GM19468 (cell line): ENCODE results near the gene TSPOAP1.

ENCODE experiments used
- ATAC-seq: cut with Tn5 transposase; IDR thresholded peaks from one replicate; pipeline ENCODE4 v1.9.1; 2021; ENCODE audit warnings: mild to moderate bottlenecking, moderate library complexity, moderate number of reproducible peaks; ENCODE audit not compliant: unreplicated experiment; ENCODE audit errors: extremely low read depth

The TSPOAP1 gene

DNA sequence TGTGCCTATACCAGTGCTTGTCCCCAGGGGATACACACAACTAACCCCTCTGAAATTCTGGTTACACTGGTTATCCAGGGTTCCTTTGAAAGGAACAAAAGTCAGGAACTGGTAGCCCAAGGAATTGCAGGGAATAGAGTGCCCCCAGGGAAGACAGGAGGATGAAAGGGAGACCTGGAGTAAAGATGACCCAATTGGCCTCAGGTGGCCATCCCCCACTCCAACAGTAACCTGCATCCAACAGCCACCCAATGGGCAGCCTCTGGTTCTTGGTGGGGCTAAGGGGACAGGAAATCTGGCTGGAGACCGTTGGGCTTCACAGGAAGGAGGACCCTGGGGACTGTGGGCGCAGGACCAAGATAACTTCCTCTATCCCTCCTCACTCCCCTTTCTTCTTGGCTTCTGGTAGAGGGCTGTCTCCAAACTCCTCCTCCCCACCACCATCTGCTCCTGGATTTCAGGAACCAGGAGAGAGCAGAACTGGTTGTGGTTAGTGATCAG is 47.0 kb downstream of the TSPOAP1 start:
- ATAC-seq: no peak

DNA sequence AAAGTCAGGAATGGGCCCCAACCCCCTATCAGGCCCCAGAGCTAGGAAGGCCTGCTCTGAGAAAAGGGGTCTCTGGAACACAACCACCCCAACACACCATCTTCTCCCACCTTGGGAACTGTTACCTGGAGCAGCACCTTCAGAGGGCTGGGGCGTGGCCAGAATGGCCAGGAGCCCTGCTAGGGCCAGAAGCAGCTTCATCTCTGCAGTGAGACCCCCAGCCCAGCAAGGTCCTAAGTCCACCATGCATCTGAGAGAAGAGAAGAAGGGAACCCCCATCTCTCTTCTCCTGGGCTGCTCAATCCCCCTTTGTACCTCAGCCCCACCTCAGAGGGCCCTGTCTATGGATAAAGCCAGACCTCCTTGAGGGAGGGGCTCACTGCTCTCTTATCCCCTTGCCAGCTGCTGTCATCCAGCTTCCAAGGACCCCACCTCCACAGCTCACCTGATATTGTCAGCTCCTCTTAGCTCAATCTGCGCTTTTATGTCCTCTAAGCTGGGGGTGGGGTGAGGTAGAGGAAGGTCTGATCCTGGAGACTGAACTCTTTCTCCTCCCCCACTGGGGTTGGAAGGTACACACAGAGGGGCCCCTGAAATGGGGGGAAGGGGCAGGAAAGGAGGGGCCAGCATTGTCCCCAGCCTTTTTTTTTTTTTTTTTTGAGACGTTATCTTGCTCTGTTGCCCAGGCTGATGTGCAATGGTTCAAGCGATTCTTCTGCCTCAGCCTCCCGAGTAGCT is 47.9 kb downstream of the TSPOAP1 start, which contains the start of gene MPO:
MPO (minus strand) TSS at position 456 of the 738 bp plus-strand sequence; CDS start at position 279, 177 bp downstream.
- ATAC-seq: no peak

- no peak for ATAC-seq
Observed at GRCh38 chr17:58279736-58280479, 48.7 kb downstream of the TSPOAP1 start.

DNA sequence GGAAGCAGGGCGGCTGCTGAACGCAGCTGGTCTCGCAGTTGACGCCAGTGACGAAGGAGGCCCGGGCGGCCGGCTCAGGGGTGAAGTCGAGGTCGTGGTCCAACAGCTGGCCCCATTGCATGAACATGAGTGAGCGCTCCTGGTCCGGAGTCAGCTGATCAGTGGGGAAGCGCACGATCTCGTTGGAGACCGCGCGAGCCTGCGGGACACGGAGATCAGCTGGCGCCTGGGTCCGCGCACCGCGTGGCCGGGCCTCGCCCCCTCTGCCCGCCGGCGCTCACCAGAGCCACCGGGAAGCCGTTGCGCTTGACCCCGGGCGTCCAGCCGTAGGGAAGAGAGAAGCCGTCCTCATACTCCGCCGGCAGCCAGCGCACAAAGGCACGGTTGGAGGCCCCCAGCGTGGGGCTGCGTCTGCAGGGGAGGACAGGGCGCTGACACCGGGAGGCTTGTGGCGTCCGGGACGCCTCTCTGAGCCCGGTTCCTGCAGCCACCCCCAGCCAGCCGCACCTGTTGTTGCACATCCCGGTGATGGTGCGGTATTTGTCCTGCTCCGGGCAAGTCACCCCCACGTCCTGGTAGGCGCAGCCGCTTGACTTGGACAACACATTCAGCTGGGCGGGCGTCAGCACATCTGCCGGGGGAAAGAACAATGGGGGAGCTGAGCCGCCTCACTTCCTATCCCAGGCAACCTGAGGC is 49.4 kb downstream of the TSPOAP1 start:
- no peak for ATAC-seq

GRCh38 chr17:58278661-58279015 is 50.0 kb downstream of the TSPOAP1 start:
- ATAC-seq: no peak

- ATAC-seq: no peak
Observed at GRCh38 chr17:58277802-58278595, 50.6 kb downstream of the TSPOAP1 start.

DNA sequence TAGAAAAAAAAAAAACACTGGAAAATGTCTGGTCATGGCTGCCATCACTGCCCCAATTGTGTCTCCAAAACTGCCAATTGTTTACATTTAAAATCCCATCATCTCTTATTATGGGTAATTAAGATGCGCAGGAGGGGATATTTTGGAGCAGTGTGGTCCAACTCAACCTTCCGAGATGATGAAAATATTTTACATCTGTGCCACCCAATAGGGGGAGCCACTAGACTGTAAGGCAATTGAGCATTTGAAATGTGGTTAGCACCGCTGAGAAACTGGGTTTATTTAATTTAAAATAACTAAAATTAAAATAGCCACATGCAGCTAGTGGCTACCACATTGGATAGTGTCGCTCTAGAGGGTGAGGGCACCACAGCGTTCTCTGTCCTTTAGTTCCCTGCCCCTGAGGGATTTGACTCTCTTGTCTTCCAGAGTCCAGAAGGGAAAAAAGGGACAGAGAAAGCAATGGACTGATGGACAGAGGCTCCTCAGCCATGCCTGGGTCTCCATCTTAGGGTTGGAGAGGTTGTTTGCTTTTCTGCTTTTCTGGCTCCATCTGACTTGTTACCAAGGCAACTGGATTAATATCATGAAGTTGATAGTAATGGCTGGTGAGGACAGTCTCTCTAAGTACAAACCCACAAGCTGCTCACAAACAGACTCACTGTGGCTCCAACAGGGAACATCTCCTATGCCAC is 51.3 kb downstream of the TSPOAP1 start:
- ATAC-seq: no peak

DNA sequence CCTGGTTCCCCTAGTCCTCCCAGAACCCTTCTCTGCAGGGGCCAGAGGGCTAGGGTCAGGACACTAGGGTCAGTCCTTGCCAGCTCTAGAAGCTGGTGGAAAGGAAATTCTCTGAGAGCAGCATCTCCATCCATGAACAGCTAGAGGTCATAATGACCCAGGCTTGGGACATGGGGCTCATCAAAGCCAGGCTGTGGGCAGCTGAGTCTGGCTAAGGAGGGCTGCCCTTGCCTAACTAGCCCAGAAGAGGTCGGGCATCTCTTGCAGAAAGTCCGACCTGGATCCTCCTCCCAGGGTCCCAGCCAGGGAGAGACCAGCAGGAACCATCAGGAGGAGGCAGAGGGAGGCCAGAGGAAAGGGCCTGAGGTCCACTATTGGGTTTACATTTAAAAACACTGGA is 52.2 kb downstream of the TSPOAP1 start:
- no peak for ATAC-seq

- ATAC-seq: no peak
Observed at GRCh38 chr17:58275417-58275816, 53.2 kb downstream of the TSPOAP1 start.

- ATAC-seq: no peak
Observed at GRCh38 chr17:58273453-58274104, 55.0 kb downstream of the TSPOAP1 start.

DNA sequence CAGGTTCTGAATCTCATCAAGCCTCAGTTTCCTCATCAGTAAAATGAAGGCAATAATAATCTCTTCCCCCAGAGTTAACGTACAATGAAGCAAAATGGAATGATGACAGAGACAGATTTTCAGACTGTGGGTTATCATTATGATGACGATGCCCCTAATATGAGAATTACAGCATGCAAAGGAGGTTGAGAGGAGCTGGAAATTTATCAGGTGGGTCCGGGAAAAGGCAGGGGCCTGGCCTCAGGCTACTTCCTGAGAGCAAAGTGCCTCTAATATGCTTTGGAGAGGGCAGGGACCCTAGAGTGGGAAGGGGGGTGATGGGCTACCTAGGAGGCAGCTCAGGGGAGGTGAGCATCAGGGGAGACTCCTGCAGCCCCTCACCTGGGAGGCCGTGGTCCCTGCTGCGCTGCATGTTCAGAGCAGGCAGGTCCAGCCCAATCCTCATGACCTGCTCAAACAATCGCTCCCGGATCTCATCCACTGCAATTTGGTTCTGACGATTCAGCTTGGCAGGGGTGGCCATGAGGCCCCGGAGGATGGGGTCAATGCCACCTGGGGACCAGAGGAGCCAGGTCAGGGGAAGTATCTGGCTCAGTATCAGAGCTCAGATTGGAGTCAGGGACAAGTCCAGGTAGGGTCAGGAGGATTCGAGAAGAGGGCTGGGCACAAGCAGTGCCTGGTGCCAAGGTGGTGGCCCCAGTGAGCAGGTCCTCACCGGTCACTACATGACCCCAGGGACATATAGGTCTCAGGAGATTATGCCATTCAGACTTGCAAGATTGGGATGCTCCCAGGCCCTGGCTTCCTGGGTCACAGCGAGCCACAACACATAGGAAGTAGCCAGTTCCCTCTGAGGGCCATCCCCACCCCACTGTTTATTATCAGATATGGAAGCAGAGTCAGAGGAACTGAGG is 56.0 kb downstream of the TSPOAP1 start:
- ATAC-seq: no peak

DNA sequence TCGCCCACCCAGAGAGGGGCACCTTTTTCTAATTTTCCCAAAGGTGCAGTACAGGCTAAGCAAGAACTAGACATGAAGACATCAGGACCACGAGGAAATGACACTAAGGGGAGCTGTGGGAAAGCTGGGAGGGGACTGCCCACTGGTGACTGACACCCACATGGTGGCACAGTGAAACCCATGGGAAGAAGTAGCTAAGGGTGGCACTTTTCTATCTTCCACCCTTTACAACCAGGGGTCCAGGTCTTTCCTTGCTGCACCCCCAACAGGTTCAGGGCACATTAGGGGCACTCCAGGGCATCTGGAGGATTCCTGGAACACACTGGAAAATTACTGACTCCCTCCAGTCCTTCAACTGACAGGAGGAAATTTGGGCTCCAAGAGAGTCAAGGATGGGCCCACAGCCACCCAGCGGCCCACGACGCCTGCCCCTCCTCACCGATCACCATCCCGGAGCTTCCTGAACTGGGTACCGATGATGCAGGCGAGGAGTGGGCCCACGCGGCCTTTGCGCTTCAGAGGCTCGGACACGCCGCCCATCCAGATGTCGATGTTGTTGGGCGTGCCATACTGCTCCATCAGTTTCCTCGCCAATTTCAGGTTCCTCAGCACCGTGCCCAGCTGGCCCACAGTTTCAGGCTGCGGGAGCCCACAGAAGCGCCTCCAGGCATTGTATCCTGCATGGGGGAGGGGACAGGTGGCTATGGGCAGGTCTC is 57.2 kb downstream of the TSPOAP1 start:
- ATAC-seq: no peak

- no peak for ATAC-seq
Observed at GRCh38 chr17:58270476-58271215, 57.9 kb downstream of the TSPOAP1 start.

GRCh38 chr17:58269557-58270291 is 58.9 kb downstream of the TSPOAP1 start:
- ATAC-seq: no peak

DNA sequence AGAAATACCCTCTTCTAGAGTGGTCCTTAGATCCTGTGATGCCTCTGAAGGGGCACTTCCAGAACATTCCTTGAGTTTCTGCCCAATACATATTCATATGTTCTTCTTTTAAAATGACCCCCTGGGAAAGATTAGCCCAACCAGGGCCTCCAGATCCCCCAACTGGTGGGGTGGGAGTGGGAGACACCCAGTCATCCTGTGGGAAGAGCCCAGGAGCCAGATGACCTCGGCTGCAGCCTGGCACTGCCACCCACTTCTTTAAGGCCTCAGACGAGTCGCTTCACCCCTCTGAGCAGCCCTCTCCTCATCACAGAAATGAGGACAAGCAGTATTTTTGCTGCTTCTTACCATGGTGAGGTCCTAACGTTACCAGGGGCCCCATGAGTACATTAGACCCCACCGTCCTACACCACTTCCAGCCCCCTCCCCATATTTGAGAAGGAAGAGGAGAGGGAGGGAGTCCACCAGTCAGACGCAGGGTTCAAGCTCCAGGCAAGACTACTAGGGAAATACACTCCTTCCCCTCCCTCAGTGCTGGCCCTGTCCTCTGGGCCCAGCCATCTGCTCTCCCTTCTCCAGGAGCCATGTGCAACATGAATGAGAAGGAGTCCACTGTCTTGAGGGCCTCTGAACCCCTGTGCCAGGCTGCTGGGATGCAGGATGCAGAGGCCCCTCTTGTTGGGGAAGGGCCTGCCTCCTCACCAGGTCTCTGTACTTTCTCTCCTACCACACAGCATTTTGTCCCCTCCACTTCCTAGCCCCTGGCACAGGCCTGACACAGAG is 59.6 kb downstream of the TSPOAP1 start:
- no peak for ATAC-seq
